PC-3 (cell line): ENCODE results near the gene BMP8B.

Source experiments
- EZH2 ChIP-seq: fragments of 300-600 bp; sonication (generic); IDR thresholded peaks from one replicate; pipeline ENCODE4 v1.6.1; 2017; ENCODE audit warnings: antibody characterized with exemption, mild to moderate bottlenecking, low read length; ENCODE audit not compliant: unreplicated experiment
- EZH2phosphoT487 ChIP-seq: fragments of 300-600 bp; sonication (generic); IDR thresholded peaks from 2 replicates; pipeline ENCODE4 v1.6.1; 2018; ENCODE audit warnings: mild to moderate bottlenecking, antibody characterized with exemption, low read length, borderline replicate concordance
- TF ChIP-seq, protein P1 (sequence below): fragments of 300-600 bp; sonication (generic); conservative IDR thresholded peaks from 2 replicates; pipeline ENCODE4 v1.5.1; 2017; ENCODE audit warnings: antibody characterized with exemption, low read depth, mild to moderate bottlenecking, low read length

DNA sequence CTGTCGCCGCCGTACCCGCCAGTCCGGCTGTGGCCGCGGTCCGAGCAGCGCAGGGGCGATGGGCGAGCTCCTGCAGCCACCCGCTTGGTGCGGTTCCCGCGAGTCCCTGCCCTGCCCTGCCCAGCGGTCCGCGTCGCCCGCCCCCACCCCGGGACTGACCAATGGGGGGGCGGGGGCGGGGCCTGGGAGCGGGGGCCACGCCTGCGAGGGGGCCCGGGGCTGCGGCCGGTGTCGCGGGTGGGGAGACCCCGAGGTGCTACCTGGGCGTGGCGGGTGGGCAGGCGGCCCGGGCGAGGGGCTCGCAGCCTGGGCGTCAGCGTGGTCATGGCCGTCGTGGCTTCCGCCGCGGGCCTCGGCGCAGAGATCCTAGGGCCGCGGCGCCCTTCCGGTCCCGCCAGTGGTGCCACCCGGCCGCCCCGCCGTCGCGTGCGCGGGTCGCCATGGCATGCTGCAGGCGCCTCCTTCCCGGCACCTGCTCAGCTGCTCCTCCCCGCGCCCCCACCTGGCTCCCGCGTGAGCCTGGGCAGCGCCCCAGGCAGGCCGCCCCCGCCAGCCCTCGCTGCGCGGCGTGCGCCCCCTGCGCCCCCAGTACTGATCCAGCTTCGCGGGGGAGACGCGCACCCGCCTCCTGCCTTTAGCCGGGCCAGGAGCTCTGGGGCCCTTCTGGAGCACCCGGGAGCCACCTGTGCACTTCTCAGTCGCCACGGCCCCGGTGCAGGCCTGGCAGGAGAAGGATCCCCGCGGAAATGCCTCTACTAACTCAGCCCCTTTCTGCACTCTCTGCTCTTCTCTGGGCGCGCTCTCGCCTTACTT lies at the start of gene BMP8B:
- TF ChIP-seq, protein P1, sequence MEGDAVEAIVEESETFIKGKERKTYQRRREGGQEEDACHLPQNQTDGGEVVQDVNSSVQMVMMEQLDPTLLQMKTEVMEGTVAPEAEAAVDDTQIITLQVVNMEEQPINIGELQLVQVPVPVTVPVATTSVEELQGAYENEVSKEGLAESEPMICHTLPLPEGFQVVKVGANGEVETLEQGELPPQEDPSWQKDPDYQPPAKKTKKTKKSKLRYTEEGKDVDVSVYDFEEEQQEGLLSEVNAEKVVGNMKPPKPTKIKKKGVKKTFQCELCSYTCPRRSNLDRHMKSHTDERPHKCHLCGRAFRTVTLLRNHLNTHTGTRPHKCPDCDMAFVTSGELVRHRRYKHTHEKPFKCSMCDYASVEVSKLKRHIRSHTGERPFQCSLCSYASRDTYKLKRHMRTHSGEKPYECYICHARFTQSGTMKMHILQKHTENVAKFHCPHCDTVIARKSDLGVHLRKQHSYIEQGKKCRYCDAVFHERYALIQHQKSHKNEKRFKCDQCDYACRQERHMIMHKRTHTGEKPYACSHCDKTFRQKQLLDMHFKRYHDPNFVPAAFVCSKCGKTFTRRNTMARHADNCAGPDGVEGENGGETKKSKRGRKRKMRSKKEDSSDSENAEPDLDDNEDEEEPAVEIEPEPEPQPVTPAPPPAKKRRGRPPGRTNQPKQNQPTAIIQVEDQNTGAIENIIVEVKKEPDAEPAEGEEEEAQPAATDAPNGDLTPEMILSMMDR, result no peak
- TF ChIP-seq EZH2phosphoT487 (no peak), EZH2 (no peak)
